ENCODE measurements around the gene INPP1. TPM values are rescaled to one million over a fixed set of nuclear protein-coding genes. Genes with fewer than 3 reads are reported as not detected.
"Not testable (repeated sequence)": the region's sequence is repeated elsewhere in the genome, so short reads cannot be mapped to it uniquely, and the experiment has no call there.

INPP1 gene
- total RNA-seq, 4 donors from 2014 or later = 5.6 to 9.9 (median 8.0) TPM

GRCh38 chr2:190354003-190354690, 10.8 kb downstream of the INPP1 start:
- in situ Hi-C loops (cut with MboI; ENCODE audit: low sequenced_read_pairs in 4 of 4) (loop anchor here in 1 of 4 donors (25.0 kb wide), 1 partner anchor 267 kb away; no protein-coding TSS in a partner anchor), intact Hi-C loops (cut with DNase I; ENCODE audit: low total_unique reads) (no loop called here)
- TF ChIP-seq POLR2A (IDR thresholded peaks at IDR 0.05) (no peak), CTCF (IDR thresholded peaks at IDR 0.05 in 4 of 5, conservative IDR thresholded peaks at IDR 0.05 in 1 of 5) (no peak)
- no peak for ATAC-seq
- Histone ChIP-seq H3K9me3 (no peaks in the 10 kb centered on the region), H3K36me3 (peaks cover 0 to 3% of the 10 kb centered on the region in 2 donors), H3K27ac (peak overlapping the region in 3 of 4 donors; percentile 29 to 72 (median 65)), H3K27me3 (no peaks in the 10 kb centered on the region), H3K4me1 (peaks cover 27 to 41% of the 10 kb centered on the region in 2 donors), H3K4me3 (no peak overlapping the region)
- no peak for DNase-seq

GRCh38 chr2:190355968-190356644, 12.7 kb downstream of the INPP1 start:
- Histone ChIP-seq H3K4me1 (peaks cover 37 to 46% of the 10 kb centered on the region in 2 donors), H3K27ac (peak overlapping the region in 1 of 4 donors; percentile 26), H3K27me3 (no peaks in the 10 kb centered on the region), H3K4me3 (no peak overlapping the region), H3K36me3 (no peaks in the 10 kb centered on the region), H3K9me3 (no peaks in the 10 kb centered on the region)
- no peak for TF ChIP-seq CTCF (IDR thresholded peaks at IDR 0.05 in 4 of 5, conservative IDR thresholded peaks at IDR 0.05 in 1 of 5)
- ATAC-seq (no peak), DNase-seq (no peak)
- in situ Hi-C loops (cut with MboI; ENCODE audit: low sequenced_read_pairs in 4 of 4) = loop anchor here in 1 of 4 donors (25.0 kb wide), 1 partner anchor 269 kb away; no protein-coding TSS in a partner anchor
- intact Hi-C loops (cut with DNase I; ENCODE audit: low total_unique reads) = no loop called here

- intact Hi-C loops (cut with DNase I; ENCODE audit: low total_unique reads) (no loop called here), in situ Hi-C loops (cut with MboI; ENCODE audit: low sequenced_read_pairs in 4 of 4) (loop anchor here in 1 of 4 donors (25.0 kb wide), 1 partner anchor 270 kb away; no protein-coding TSS in a partner anchor)
- TF ChIP-seq CTCF (IDR thresholded peaks at IDR 0.05 in 4 of 5, conservative IDR thresholded peaks at IDR 0.05 in 1 of 5) = no peak
- TF ChIP-seq POLR2A (IDR thresholded peaks at IDR 0.05) = no peak
- Histone ChIP-seq H3K4me1 (peaks cover 37 to 46% of the 10 kb centered on the region in 2 donors), H3K36me3 (no peaks in the 10 kb centered on the region), H3K9me3 (no peaks in the 10 kb centered on the region), H3K27ac (peak overlapping the region in 1 of 4 donors; percentile 76), H3K27me3 (no peaks in the 10 kb centered on the region), H3K4me3 (no peak overlapping the region)
- DNase-seq (no peak), ATAC-seq (no peak)
Observed at GRCh38 chr2:190357600-190357999, 14.2 kb downstream of the INPP1 start.

GRCh38 chr2:190358655-190359448, 15.5 kb downstream of the INPP1 start:
- H3K27ac ChIP-seq = peak overlapping the region; percentile 42 to 76 (median 55)
- H3K36me3 ChIP-seq; H3K9me3 ChIP-seq; H3K4me3 ChIP-seq; ATAC-seq; H3K27me3 ChIP-seq; DNase-seq; intact Hi-C loops (cut with DNase I; ENCODE audit: low total_unique reads): not testable (repeated sequence)
- in situ Hi-C loops (cut with MboI; ENCODE audit: low sequenced_read_pairs in 4 of 4) = loop anchor here in 1 of 4 donors (25.0 kb wide), 1 partner anchor 272 kb away; no protein-coding TSS in a partner anchor
- peaks cover 25 to 35% of the 10 kb centered on the region in 2 donors for H3K4me1 ChIP-seq

Data from gastrocnemius medialis (tissue), 4 donors.